DMS79 (cell line): ENCODE data around the gene MOB3B.

ENCODE experiments used
- DNase-seq: peaks from one replicate; lab custom pipeline; 2025; lab: John Stamatoyannopoulos, UW

Gene MOB3B

DNA sequence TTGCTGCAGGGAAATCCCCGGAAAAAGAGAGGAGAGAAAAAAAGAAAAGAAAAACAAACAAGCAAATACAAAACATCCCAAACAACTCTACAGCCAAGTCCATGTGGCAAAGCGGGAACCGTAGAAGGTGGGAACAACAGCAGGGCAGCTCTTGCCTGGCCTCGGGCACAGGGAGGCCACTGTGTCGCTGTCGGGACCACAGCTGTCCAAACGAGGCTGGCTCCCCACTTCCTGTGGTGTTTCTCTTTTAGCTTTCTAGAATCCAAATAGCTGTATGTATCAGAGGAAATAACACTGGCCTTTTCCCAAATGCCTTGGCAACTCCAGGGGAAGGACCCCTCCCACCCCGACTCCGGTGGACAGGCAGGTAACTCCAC is 191.1 kb downstream of the MOB3B start:
- DNase-seq = no peak

DNA sequence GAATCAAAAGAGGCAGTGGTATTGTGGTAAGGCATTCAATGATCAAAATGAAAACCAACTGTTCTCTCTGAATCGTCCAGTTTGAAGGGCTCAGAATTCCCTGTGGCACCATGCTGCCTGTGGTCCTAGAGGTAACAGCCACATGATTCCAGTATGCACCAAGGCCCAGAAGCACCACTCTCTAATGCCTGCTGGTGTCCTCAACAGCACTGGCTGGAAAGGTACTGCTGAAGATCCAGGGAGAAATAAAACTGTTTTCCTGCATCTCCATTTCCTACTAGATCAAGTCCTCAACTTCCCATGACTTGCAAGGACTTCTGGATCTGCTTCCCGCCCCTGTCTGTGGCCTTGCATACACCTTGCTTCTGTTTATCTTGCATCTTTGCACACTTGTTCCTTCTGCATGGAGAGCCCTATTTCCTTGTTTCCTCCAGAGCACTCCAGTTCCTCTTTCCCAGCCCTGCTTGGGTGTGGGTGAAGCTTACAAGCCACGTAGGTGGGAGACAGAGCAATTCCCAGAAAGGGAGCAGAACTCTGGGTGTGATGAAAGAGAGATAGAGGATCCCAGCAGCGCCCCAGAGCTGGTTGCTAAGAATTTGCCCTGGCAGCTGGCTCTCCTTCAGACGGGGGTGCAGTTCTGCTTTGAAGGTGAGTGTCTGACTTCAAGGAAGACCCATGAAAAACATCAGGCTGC is 191.6 kb downstream of the MOB3B start:
- DNase-seq = no peak

DNA sequence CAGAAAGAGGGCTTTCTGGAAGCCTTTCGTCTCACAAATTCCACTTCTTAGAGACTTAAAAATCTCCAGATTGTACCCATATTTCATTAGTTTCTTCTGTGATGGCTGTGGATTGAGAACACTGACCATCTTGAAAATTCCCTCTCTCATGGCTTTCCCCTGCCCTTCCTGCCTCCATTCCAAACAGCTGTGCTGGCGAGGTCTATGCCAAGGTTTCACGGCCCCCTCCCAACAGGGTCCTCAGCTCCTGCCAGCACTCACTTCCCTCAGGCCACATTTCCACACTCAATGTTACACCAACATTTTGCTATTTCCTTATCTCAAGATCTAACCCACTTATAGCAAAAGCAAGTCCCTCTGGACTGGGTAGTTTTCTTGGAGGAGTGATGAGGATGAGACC is 192.4 kb downstream of the MOB3B start:
- no peak for DNase-seq

DNA sequence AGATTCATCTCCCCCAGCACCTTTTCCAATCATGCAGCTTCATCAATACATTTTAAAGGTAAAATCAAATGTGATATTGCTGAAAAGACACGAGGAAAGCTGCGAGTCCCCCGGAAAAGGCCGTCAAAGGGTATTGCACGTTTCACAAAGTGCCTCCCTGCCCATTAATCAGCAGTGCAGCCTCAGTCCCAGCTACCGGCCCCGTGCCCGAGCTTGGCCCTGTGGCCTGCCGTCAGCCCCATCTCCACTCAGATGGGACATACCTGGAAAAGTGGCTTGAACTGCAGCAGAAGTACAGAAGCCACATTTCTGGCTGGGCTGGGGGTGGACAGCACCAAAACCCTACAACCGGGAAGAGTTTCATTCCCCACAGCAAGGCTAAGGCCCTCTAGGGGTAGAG is 192.8 kb downstream of the MOB3B start:
- no peak for DNase-seq

DNA sequence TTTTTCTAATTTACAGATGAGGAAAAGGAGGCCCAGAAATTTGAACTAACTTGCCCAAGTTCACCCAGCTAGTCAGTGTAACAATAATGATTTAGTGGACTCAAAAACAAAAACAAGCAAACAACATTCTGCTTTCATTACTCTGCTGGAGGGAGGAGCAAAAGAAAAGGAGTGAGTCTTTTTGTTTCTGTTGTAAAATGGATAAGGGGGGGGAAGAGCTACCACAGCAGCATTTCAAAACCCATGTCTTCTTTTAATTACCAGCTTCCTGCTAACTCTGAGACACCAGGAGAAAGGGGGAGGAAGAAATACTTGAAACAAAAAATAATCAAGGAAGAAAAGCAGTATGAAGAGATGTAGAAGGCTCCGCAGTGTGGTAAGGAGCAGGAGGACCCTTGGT is 193.5 kb downstream of the MOB3B start:
- no peak for DNase-seq

DNA sequence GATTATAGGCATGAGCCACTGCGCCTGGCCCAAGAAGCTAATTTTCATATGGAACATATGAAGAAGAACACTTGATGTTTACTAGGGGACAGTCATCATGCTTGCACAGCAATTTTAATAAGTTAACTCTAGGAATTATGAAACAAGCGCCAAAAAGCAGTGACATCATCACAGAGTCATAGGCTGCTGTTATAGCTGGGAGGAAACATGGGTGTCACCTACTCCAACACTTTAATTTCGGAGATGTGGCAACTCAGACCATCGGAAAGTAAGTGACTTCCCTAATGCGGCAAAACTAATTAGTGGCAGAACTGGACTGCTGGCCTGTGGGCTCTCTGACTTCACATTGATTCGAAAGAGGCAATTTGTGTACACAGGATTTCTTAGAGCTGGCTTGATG is 194.5 kb downstream of the MOB3B start:
- no peak for DNase-seq

DNA sequence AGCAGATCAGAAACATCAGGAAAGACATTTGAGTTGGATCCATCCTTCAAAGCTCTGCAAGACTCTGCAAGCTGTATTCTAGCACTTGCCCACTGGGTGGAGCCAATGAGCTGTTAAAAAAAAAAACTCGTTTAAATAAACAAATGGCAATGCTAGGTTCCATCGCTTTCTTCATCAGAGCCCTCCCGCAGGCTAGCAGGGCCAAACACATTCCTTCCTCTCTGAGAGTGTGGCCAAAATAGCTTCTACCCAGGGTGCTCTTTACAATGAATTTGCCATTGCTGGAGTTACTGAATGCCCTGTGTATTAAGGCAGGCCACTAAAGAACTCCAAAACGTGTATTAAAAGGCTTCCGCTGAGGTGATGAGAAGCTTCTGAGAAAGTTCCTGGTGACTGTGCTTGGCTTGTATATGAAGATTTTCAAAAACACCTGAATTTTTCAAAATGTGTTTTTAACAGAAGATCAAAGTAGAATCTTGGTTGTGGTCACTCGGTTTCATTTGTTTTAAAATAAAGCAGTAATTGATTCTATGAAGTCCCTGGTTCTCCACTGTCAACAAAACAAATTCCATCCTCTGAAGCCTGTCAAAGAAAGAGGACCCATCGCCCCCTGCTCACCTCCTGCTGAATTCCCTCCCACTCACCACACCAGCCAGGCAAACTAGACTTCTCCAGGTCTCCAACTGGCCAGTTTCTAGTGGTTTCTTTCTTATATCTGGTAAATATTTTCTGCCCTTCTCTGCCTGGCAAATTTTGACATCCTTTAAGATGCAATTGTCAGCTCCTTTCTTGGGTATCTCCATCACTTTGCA is 196.2 kb downstream of the MOB3B start:
- peak; percentile 29 for DNase-seq

DNA sequence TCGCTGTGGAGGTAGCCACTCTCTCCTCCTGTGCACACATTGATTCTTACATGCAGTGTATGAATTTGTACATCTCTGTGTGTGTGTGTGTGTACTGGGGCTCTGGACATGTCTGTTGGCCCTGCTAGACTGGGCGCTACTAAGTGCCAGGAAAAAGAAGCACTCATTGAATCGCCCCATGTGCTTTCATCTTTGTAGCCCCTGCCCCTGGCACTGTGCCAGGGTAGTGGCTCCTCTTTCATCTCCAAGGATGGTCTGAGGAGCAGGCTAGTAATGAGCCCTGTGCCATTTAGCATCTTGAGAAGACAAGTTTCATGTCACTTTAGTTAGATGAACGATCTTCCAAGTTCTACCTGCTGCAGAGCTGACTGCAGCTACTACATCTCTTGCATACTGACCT is 198.2 kb downstream of the MOB3B start:
- DNase-seq = no peak

DNA sequence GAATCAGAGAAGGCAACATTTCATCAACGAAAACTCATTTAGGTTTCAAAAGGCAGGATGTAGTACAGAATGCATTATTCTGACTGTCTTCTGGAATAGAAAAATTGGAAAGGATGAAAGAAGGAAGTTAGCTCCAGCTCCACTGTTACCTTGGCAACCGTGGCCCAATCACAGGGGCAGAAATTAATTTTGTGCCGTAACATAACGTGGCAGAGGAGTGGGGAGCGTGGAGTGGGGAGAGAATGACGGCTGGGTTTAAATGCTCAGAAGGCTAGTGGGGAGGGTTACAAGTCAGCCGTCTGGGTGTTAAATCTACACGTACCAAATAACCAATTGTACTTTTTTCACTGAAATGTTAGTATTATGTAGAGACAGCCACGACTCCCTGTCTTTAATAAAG is 200.3 kb downstream of the MOB3B start:
- no peak for DNase-seq

DNA sequence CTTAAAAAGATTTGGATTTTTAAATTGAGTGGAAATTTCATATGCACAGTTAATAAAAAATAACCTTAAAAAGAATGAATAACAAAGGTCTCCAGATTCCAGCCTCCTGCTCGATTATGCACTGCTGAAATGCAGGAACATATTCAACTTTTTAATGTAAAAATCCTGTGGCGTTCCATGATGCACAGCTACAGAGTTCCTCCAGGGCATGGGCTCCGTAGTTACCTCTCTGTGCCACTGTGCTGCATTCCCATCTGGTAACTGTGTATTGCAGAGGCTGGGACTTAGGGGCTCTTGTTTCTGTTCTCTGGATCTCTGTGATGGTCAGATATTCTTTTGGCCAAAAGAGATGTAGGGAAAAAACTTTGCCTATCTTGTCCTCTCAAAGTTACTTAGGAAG is 201.1 kb downstream of the MOB3B start:
- no peak for DNase-seq

DNA sequence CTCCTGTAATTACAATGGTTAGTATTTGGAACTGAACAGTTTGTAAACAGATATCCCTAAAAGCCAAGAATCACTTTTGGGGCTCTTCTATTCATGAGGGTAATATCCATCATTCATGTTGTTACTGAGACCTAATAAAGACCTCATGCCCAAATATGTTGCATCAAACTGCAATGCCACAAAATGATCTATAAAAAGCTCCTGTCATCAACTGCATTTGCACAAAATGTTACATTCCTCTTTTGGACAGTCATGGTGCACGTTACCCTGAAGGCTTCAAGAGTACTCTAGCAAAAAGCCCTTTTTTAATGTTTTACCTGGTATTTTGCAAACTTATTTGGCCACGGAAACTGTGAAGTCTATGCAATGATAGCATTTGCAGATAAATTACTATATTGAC is 218.4 kb downstream of the MOB3B start:
- DNase-seq = no peak

DNA sequence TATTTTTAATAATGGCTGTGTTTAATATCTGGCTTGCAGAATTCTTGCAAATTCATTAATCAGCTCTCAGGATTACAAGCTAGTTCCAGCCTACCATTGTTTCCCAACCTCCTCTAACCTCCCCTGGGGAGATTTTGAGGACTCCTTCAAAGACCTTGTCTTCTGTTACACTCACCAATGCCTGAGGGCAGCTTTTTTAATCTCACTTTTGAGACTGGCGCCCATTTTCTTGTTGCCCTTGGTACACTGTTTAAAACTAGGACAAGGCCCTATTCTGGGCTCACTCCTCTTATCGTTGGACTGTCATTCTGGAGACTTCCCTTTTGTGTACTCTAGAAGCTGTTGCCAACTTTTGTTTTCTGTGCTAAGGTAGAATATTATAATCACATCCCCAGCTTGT is 219.0 kb downstream of the MOB3B start:
- DNase-seq = no peak

DNA sequence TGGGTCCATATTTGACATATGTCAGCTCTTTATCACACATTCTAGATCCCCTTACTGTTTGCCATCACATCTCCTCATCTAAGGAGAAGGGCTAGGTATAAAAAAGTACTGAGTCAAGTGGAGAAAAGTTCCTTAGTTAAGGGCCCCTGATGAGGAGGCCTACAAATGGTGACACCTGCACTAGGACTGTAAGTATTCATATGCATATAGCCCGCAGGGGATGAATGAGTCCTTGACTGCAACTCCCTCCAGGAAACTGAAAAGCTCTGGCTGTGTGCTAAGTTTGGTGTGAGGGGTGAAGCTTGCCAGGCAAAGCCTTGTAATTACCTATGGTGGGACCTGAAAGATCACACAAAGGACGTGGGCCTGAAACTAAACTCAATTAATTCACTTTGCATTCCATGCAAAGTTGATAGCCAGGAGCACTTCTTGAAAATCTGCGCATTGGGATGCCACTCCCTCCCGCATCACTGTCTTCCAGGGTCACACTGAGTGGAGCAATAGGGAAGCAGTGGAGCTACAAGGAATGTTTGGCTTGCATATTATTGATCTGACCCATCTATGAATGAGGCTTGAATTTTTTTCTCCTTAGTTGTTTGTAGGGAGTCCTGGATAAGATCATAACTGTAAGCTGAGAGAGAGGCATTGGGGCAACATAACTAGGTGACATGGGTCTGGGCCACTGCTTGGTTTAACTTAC is 220.8 kb downstream of the MOB3B start:
- DNase-seq = no peak

DNA sequence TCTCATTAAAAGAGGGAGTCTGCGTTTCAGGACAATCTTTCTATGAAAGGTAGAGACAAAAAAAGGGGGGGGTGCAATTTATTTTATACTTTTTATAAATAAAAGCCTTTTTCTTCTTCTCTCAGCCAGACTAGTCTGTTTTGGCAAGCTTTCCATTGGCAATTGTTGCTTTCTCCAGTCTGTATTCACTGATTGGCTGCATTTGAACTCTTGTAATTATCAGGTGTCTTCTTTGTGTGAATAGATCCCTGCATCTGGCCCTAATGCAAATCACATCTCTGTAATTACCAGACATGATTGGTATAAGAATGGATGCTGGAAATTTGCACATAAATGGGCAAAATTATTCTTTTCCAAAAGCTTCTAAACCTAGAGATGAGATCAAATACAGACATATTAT is 225.1 kb downstream of the MOB3B start:
- no peak for DNase-seq

DNA sequence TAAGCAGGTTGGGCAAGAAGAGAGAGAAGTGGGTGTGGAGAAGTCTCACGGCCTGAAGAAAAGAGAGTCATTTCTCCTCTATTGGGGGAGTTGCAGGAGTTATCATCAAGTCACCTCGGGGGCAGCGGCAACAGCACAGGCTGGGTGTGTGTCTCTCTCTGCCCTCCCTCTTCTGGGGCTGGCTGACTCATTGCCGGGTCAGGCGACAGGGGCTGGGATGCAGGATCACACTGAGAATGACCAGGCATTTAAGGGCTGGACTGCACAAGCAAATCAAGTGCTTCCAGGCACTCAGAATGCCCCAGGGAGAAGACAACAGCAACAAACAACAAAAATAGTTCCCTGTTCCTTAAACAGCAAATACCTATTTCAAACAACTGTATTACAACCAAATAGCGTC is 226.4 kb downstream of the MOB3B start:
- DNase-seq = no peak

DNA sequence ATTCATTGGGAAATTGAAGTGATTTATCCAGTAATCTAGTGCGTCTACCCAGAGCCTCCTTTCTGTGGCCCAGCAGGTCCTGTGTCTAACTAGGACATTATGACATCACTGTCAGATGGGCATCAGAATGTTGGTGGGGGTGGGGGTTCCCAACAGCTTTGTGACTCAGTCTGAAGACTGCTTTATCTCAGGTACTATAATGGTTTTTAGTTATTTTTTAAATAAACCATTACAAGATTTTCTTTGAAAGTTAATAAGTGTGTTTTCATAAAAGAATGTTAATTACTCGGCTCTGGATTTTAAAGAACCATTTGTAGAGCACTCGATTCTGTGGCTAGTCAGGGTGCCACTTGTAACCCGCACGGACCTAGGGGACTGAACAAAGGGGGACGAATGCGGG is 232.6 kb downstream of the MOB3B start, which contains the start of gene EQTN:
TSS of gene EQTN (minus strand) at position 101 of the 400 bp plus-strand sequence. CDS start at position 6, 95 bp downstream.
- DNase-seq = no peak

DNA sequence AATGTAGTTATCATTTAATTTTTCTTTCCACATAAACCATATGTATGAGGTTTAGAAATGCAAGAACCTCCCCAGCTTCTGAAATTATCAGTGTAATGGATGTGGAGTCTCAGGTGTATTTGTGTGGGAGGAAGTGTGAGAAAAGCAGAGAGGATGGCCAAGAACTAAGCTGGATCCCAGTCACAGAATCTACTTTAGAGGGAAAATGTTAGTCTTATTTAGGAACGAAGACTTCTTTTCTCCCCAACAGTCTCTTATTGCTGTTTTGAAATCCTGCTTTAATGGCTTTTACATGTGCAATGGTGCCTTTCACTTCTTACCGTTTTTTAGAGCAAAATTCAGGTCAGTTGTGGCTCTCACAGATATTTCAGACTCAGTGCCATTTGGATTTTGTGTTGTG is 235.6 kb downstream of the MOB3B start:
- DNase-seq = no peak

DNA sequence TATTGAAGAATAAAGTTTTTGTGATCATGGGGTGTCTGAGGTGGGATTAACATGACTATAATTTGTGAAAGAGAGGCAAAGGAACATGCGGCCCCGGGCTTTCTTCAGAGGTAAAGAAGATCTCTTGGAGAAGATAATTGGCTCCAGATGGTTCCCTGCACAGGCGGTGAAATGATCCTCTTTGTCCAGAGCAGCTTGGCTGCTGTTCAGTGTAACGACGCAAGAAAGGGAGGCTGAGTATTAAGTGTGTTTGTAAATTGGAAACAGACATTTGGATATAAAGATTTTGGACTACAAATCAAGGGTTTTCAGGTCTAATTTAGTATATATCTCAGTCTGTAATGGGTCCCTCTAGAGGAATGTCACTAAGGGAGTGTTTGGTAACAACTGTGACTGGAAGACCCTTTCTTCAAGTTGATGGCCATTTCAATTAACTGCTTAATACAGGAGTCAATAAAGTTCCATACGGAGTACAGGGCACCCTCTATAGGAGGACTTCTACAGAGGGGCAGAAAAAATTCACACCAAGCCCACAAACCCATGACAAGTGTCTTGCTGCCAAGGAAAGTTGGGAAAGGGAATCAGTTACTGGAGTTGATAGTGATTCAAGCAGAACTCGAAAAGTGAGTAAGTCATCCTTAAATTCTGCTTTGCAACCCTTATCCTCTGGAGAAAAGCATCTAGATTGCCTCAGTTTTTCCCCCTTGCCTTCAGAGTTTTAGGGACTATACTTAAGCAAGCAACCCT is 236.8 kb downstream of the MOB3B start:
- DNase-seq = no peak

DNA sequence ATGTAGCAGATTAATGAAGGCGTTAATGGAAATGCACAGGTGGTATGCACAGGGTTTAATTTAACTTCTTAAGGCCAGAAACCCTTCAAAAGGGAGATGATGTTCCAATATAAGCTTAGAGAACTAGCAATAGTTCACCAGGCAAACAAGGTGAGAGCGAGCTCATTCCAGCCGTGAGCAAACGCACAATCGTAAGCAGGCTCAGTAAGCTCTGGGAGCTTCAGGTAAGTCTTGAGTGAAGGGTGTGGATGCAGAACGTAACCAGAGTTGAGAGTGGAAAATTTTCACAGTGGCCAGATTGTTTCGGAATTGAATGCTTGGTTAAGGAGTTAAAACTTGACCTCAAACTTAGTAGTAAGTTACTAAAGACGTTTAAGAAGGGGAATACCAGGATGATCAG is 238.3 kb downstream of the MOB3B start:
- no peak for DNase-seq

DNA sequence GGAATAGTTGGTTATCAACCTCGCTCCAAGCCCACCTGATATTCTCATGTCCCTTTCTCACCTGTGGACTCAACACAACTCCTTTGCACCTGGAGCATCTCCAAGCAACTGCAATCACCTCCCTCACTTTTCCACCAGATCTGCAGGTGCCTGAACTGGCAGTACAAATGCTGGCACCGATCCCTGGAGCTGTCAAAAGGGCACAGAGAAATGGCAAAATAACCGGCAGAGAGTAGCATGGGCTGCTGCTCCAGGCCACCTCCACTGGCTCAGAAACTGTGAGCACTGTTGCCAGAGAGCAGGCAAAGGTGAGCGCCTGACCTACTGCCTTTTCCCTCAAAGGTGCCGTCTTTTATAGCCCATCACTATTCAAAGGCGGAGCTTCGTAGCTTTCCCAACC is 247.3 kb downstream of the MOB3B start:
- DNase-seq = no peak

DNA sequence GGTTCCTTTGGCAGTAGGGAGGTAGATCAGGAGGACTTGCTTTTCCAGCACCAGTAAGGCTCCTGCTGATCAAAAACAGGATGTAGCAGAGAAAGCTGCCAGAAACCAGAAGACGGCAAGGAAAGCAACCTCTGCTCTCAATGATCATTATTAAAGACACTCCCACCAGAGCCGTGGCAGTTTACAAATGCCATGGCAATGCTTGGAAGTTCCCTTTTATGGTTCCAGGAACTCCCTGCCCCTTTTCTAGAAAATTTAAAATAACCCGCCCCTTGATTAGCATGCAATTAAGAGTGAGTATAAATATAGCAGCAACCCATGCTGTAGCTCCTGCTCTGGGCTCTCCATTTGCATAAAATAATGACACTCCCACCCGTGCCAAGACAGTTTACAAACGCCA is 248.8 kb downstream of the MOB3B start:
- DNase-seq = no peak

DNA sequence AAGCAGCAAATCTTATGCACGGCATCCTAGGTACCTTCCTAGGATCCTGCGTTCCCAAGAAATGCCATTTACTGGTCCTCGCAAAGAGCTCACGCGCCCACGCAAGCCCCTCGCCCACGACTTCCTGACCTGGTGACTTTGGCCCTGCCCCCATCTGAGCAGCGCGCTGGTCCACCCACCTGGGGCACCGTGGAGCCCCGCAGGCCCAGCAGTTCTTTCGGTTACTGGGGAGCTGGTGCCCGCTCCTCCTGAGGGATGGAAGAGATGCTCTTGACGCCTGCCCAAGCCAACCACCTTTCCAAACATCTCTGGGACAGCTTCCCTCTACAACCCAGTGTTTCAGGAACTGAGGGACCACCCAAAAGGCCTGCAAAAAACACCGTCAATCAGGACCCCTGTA is 249.4 kb downstream of the MOB3B start:
- DNase-seq = no peak
